ENCODE data around the gene TAF4.

The TAF4 gene

GRCh38 chr20:61927826-61928541 is 137.7 kb downstream of the TAF4 start:
- no peak for FAIRE-seq
- no peak for DNase-seq (ENCODE audit: extremely low spot score, insufficient read length, low read depth)

GRCh38 chr20:61927193-61927825 is 138.4 kb downstream of the TAF4 start:
- DNase-seq (ENCODE audit: extremely low spot score, insufficient read length, low read depth) = no peak
- no peak for FAIRE-seq

DNA sequence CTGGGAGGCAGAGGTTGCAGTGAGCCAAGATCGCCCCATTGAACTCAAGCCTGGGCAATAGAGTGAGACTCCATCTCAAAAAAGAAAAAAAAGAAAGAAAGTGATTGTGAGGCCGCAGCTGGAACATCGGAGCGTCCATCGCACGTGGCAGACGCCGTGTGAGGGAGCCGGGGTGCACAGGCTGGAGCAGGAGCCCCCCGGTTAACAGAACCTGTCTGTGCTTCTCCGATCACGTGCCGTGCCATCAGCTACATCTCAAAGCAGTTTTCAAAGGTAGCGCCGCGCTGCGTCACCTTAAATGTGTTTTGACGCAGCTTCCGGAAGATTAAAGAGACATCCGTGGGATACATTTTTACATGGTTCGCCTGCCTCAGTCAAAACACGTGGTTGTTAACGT is 138.9 kb downstream of the TAF4 start:
- FAIRE-seq (no peak), DNase-seq (ENCODE audit: extremely low spot score, insufficient read length, low read depth) (no peak)

DNA sequence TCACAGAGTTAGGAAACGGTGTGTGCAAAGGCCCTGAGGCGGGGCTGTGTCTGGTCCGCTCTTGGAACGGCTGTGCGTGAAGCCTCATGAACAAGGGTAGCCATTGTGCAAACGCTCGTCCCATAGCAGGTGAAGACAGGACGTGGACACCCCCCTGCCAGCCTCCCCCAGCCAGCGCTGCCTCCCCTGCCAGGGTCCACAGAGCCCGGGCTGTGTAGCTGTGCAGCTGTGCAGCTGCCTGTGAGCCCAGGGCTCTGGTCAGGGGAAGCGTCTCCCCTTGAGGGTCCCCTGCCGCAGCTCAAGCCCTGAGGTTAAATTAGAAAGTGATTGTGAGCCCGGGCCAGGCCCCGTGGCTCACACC is 139.4 kb downstream of the TAF4 start:
- no peak for FAIRE-seq

DNA sequence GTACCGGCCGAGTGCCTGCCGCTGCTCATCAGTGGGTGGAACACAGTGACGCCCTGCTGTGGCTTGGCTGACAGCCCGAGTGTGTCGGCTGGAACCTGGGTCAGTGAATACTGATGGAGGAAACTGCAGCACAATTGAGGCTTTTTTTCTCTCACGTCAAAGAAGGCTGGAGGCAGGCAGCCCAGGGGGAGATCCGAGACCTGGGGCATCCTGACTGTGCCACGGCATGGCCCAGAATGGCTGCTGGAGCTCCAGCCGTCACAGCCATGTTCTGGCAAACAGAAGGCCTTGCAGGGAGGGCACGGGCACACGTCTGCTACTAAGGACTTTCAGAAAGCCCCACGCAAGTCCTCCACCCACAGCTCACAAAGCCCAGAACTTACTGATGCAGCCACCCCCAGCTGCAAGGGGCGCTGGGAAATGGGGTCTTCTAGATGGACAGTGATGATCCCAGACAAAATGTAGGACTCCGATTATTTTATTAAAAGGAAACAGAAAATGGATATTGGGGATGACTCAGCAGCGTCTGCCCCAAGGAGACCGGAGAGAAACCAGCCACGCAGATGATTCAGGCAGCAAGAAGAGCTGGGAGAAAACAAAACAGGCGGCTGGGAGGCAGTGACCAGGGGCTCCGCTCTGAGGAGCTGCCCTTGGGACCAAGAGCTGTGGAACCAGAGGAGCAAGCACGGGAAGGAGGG is 140.0 kb downstream of the TAF4 start:
- no peak for FAIRE-seq
- DNase-seq (ENCODE audit: extremely low spot score, insufficient read length, low read depth) = no peak

More for the DNA sequence above, 139.4 kb downstream of the TAF4 start:
- no peak for DNase-seq (ENCODE audit: extremely low spot score, insufficient read length, low read depth)

DNA sequence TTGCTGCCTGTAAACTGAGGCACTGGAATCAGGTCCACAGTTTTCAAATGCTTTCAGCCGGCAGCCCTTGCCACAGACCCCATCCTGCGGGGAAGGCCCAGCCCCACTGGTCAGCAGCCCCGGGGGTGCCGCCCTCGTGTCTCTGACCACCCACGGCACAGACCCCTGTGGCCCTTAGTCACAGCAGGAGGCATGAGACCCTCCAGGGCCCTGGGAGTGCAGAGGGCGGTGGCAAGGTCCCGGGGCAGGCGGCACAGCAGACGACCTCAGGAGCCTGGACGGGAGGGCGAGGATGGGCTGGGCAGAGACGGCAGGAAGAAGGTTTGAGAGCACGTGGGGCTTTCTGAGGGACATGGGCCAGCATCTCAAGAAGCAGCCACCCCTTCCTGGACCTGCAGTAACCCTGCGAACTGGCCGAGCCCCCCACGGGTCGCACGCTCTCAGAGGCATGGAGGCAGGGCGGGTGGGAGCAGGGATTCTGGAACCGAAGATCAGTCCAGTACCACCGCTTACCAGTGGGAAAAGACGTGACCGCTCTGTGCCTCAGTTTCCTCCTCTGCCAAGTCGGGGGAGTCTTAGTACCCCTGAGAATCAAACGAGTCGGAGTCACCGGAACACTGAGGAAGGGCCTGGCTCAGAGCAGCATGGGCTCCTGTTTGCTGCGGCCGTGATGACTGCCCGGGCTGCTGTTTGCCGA is 140.7 kb downstream of the TAF4 start:
- FAIRE-seq = no peak
- no peak for DNase-seq (ENCODE audit: extremely low spot score, insufficient read length, low read depth)

All from GM18507 (cell line).